MM.1S (cell line): ENCODE results near the gene SURF2.
"Not testable (repeated sequence)": the region's sequence is repeated elsewhere in the genome, so short reads cannot be mapped to it uniquely, and the experiment has no call there.

Experiments
- DNase-seq: peaks from one replicate; pipeline ENCODE4 v3.0.0-alpha.2; 2015
- H2AFZ ChIP-seq: fragments of 300-600 bp; sonication (generic); 2 replicates; pipeline ENCODE4 v1.6.0; 2016; ENCODE audit warnings: antibody characterized with exemption, low read length
- H3F3A ChIP-seq: fragments of 300-600 bp; sonication (generic); 2 replicates; pipeline ENCODE4 v1.6.1; 2016; ENCODE audit warnings: mild to moderate bottlenecking, antibody characterized with exemption, low read length, moderate library complexity, mixed read lengths; ENCODE audit not compliant: insufficient read depth
- H3K27ac ChIP-seq: fragments of 300-600 bp; sonication (generic); 2 replicates; pipeline ENCODE4 v1.5.1; 2016; ENCODE audit warnings: mild to moderate bottlenecking, low read length
- H3K27me3 ChIP-seq: fragments of 300-600 bp; sonication (generic); replicated peaks from 2 replicates; pipeline ENCODE4 v1.6.0; 2016; ENCODE audit warnings: low read length; ENCODE audit not compliant: insufficient read depth
- H3K36me3 ChIP-seq: fragments of 300-600 bp; sonication (generic); replicated peaks from 2 replicates; pipeline ENCODE4 v1.6.1; 2016; ENCODE audit warnings: mild to moderate bottlenecking, low read length, mixed read lengths; ENCODE audit not compliant: insufficient read depth
- H3K4me1 ChIP-seq: fragments of 300-600 bp; sonication (generic); 2 replicates; pipeline ENCODE4 v1.6.1; 2016; ENCODE audit warnings: low read length, mixed read lengths
- H3K4me2 ChIP-seq: fragments of 300-600 bp; sonication (generic); 2 replicates; pipeline ENCODE4 v1.6.0; 2016; ENCODE audit warnings: low read depth, low read length
- H3K4me3 ChIP-seq: fragments of 300-600 bp; sonication (generic); 2 replicates; pipeline ENCODE4 v1.5.1; 2016; ENCODE audit warnings: low read length, mixed read lengths
- H3K79me2 ChIP-seq: fragments of 300-600 bp; sonication (generic); 2 replicates; pipeline ENCODE4 v1.6.1; 2016; ENCODE audit warnings: mixed run types, low read length, mixed read lengths
- H3K9ac ChIP-seq: fragments of 300-600 bp; sonication (generic); 2 replicates; pipeline ENCODE4 v1.6.1; 2016; ENCODE audit warnings: low read length, mixed read lengths
- H3K9me2 ChIP-seq: fragments of 300-600 bp; sonication (generic); replicated peaks from 2 replicates; pipeline ENCODE4 v1.6.1; 2016; ENCODE audit warnings: mild to moderate bottlenecking, low read length, mixed read lengths; ENCODE audit not compliant: insufficient read depth
- H3K9me3 ChIP-seq: fragments of 300-600 bp; sonication (generic); replicated peaks from 2 replicates; pipeline ENCODE4 v1.6.1; 2016; ENCODE audit warnings: mild to moderate bottlenecking, low read length, mixed read lengths; ENCODE audit not compliant: insufficient read depth
- H4K20me1 ChIP-seq: fragments of 300-600 bp; sonication (generic); 2 replicates; pipeline ENCODE4 v1.6.1; 2016; ENCODE audit warnings: mild to moderate bottlenecking, low read length, moderate library complexity, mixed read lengths; ENCODE audit not compliant: insufficient read depth
- CTCF ChIP-seq: fragments of 300-600 bp; sonication (generic); IDR thresholded peaks from 2 replicates; pipeline ENCODE4 v1.5.1; 2016; ENCODE audit warnings: antibody characterized with exemption, low read length, mixed read lengths
- EZH2 ChIP-seq: fragments of 300-600 bp; sonication (generic); optimal IDR thresholded peaks from 2 replicates; pipeline ENCODE3; 2017; ENCODE audit warnings: low read depth, mild to moderate bottlenecking, antibody characterized with exemption, low read length, mixed read lengths
- EZH2phosphoT487 ChIP-seq: fragments of 300-600 bp; sonication (generic); IDR thresholded peaks from 2 replicates; pipeline ENCODE4 v1.6.1; 2018; ENCODE audit warnings: antibody characterized with exemption, low read length

Gene SURF2

GRCh38 chr9:133390713-133391112 is 34.4 kb downstream of the SURF2 start:
- Histone ChIP-seq H3K27ac (no peak overlapping the region), H3K79me2 (no peaks in the 10 kb centered on the region), H3K9me2 (no peaks in the 10 kb centered on the region), H3K27me3 (peaks cover 68% of the 10 kb centered on the region), H2AFZ (no peak overlapping the region), H3K4me1 (no peaks in the 10 kb centered on the region), H3K4me3 (no peak overlapping the region), H3F3A (no peaks in the 10 kb centered on the region), H3K36me3 (no peaks in the 10 kb centered on the region), H4K20me1 (no peaks in the 10 kb centered on the region), H3K4me2 (no peak overlapping the region), H3K9ac (no peak overlapping the region), H3K9me3 (no peaks in the 10 kb centered on the region)
- TF ChIP-seq EZH2phosphoT487 (no peak), CTCF (no peak), EZH2 (no peak)
- DNase-seq: no peak

- not testable (repeated sequence) for H3K9me2 ChIP-seq, H4K20me1 ChIP-seq, H3K36me3 ChIP-seq, H3K4me3 ChIP-seq, H2AFZ ChIP-seq, H3K79me2 ChIP-seq, H3K27ac ChIP-seq, H3K4me2 ChIP-seq, H3F3A ChIP-seq, H3K4me1 ChIP-seq, H3K9me3 ChIP-seq, H3K9ac ChIP-seq, DNase-seq
- peaks cover 68% of the 10 kb centered on the region for H3K27me3 ChIP-seq
These were observed 35.1 kb downstream of the SURF2 start for GRCh38 chr9:133391449-133391848.

- not testable (repeated sequence) for H3F3A ChIP-seq, H3K4me3 ChIP-seq, H3K9me3 ChIP-seq, H3K27ac ChIP-seq, H4K20me1 ChIP-seq, H3K4me1 ChIP-seq, H3K9ac ChIP-seq, H3K36me3 ChIP-seq, H3K9me2 ChIP-seq, DNase-seq, H3K79me2 ChIP-seq, H3K4me2 ChIP-seq, H2AFZ ChIP-seq
- H3K27me3 ChIP-seq: peaks cover 68% of the 10 kb centered on the region
These were observed 36.0 kb downstream of the SURF2 start for GRCh38 chr9:133392308-133392707.

- Histone ChIP-seq H3K36me3 (no peaks in the 10 kb centered on the region), H3K9me3 (no peaks in the 10 kb centered on the region), H3K27ac (no peak overlapping the region), H3K27me3 (peaks cover 67% of the 10 kb centered on the region), H2AFZ (no peak overlapping the region), H3K4me3 (no peak overlapping the region), H3F3A (no peaks in the 10 kb centered on the region), H3K9me2 (no peaks in the 10 kb centered on the region), H3K9ac (no peak overlapping the region), H3K79me2 (no peaks in the 10 kb centered on the region), H3K4me1 (no peaks in the 10 kb centered on the region), H4K20me1 (no peaks in the 10 kb centered on the region), H3K4me2 (no peak overlapping the region)
- no peak for DNase-seq
- TF ChIP-seq EZH2phosphoT487 (no peak), EZH2 (no peak), CTCF (no peak)
These were observed 37.0 kb downstream of the SURF2 start for GRCh38 chr9:133393399-133393798.
